ENCODE data around the gene TAS1R1. TPM values are rescaled to one million over a fixed set of nuclear protein-coding genes. Genes with fewer than 3 reads are reported as not detected.

The TAS1R1 gene
- total and polyA plus RNA-seq, 9 of the 15 experiments (the other 6 are each of a cell fraction or from before 2014, with no cell fraction given) = 0.06 TPM; not detected in 8

- 0 out of 6 replicates have a peak, but pooled peaks of 1 of the 3 experiments have one; percentile 21 for TF ChIP-seq CTCF (IDR thresholded peaks at IDR 0.05 in 2 of 3, conservative IDR thresholded peaks at IDR 0.05 in 1 of 3; ENCODE audit: insufficient read depth in 2 of 3, low read depth in 1 of 3, low read length in 3 of 3)
- TF ChIP-seq FOXA3 (CRISPR knock-in tag; conservative IDR thresholded peaks at IDR 0.05 in 1 of 2, IDR thresholded peaks at IDR 0.05 in 1 of 2) = peak; percentile 67 to 84
- peak; percentile 71 for TF ChIP-seq TBP (optimal IDR thresholded peaks at IDR 0.05; ENCODE audit: low read depth, low read length)
- TF ChIP-seq MTA1 (IDR thresholded peaks at IDR 0.05; ENCODE audit: borderline replicate concordance) = peak; percentile 81
- peak; percentile 73 for TF ChIP-seq REST (IDR thresholded peaks at IDR 0.05; ENCODE audit: borderline replicate concordance)
- TF ChIP-seq REST (CRISPR knock-in tag; IDR thresholded peaks at IDR 0.05; ENCODE audit: low read depth) = 0 out of 2 replicates have a peak, but pooled peaks have one; percentile 21
- no peak for TF ChIP-seq NFATC3 (IDR thresholded peaks at IDR 0.05)
- TF ChIP-seq ZKSCAN1 (IDR thresholded peaks at IDR 0.05; ENCODE audit: low read depth, low read length) = no peak
- no peak; the same call in 1 of the 2 replicates for TF ChIP-seq ETS1 (conservative IDR thresholded peaks at IDR 0.05; ENCODE audit: control insufficient read depth, low read depth, low read length)
- peak; percentile 89 for TF ChIP-seq EP400 (IDR thresholded peaks at IDR 0.05)
- no peak for TF ChIP-seq ZBTB49 (CRISPR knock-in tag; IDR thresholded peaks at IDR 0.05; ENCODE audit: borderline replicate concordance)
- no peak for TF ChIP-seq PHF21A (IDR thresholded peaks at IDR 0.05; ENCODE audit: borderline replicate concordance, low read depth)
- TF ChIP-seq ZNF785 (CRISPR knock-in tag; IDR thresholded peaks at IDR 0.05) = no peak
These were observed 46.2 kb downstream of the TAS1R1 start (continued) for GRCh38 chr1:6601049-6601922.
